Panc1 (cell line): ENCODE data around the gene KCNK15. TPM values are rescaled to one million over a fixed set of nuclear protein-coding genes. Genes with fewer than 3 reads are reported as not detected.

Experiments
- ATAC-seq: fragments of 200-7000 bp; cut with Tn5 transposase; 2 replicates; pipeline ENCODE4 v1.9.1; 2020; ENCODE audit warnings: mild to moderate bottlenecking, moderate library complexity
- BruUV-seq: library from RNA; stranded (reverse); fragments of 400-500 nt; replicated peaks from 2 replicates; lab custom pipeline; 2021; lab: Mats Ljungman, UMichigan
- CTCF ChIA-PET: fragments of 300-600 bp; sonication (Branson Sonifier 250); formaldehyde crosslinking; loops from one replicate; lab custom pipeline; 2022; ENCODE audit warnings: antibody characterized with exemption; lab: Charles Lee
- POLR2A ChIA-PET: fragments of 300-600 bp; sonication (Branson Sonifier 250); formaldehyde crosslinking; loops from one replicate; lab custom pipeline; 2022; ENCODE audit warnings: antibody characterized with exemption; lab: Charles Lee
- DNase-seq: peaks from one replicate; pipeline ENCODE4 v3.0.0-alpha.2; 2010; ENCODE audit warnings: low read depth, low spot score
- H3K27ac ChIP-seq: 2 replicates; pipeline ENCODE4 v1.5.1; 2011; ENCODE audit warnings: mild to moderate bottlenecking, low read length, inconsistent platforms
- H3K27me3 ChIP-seq: fragments of 200-500 bp; sonication (Bioruptor generic); 2 replicates; pipeline ENCODE4 v1.6.0; 2014; ENCODE audit warnings: low read length, inconsistent platforms; ENCODE audit not compliant: control insufficient read depth, insufficient read depth
- H3K36me3 ChIP-seq: fragments of 200-500 bp; sonication (Bioruptor generic); 2 replicates; pipeline ENCODE4 v1.5.1; 2014; ENCODE audit warnings: inconsistent platforms, mild to moderate bottlenecking, low read length, moderate library complexity; ENCODE audit not compliant: control insufficient read depth, insufficient read depth
- H3K4me1 ChIP-seq: 2 replicates; pipeline ENCODE4 v1.5.1; 2011; ENCODE audit warnings: inconsistent platforms, mild to moderate bottlenecking, low read length, moderate library complexity; ENCODE audit not compliant: control insufficient read depth, insufficient read depth
- H3K4me3 ChIP-seq, 2 experiments: 2 replicates each; pipeline ENCODE4 v1.5.1; 2011 to 2012; ENCODE audit warnings: low read depth in 2 of 2, low read length in 2 of 2, mild to moderate bottlenecking in 2 of 2, inconsistent platforms in 1 of 2, moderate library complexity in 1 of 2
- H3K9me3 ChIP-seq: fragments of 200-500 bp; sonication (Bioruptor generic); 2 replicates; pipeline ENCODE4 v1.5.1; 2014; ENCODE audit warnings: low read depth, mild to moderate bottlenecking, inconsistent platforms, low read length, moderate library complexity; ENCODE audit not compliant: control insufficient read depth, insufficient read depth
- CTCF ChIP-seq: fragments of 450-650 bp; IDR thresholded peaks from 2 replicates; pipeline ENCODE4 v1.5.1; 2017; ENCODE audit warnings: mild to moderate bottlenecking
- POLR2AphosphoS5 ChIP-seq: IDR thresholded peaks from 2 replicates; pipeline ENCODE4 v1.6.1; 2012; ENCODE audit warnings: mild to moderate bottlenecking, low read depth, low read length, moderate library complexity
- REST ChIP-seq, 2 experiments: IDR thresholded peaks; 2 replicates each; pipeline ENCODE4 v1.6.1; 2011 to 2012; ENCODE audit warnings: low read depth in 2 of 2, control low read depth in 1 of 2, low read length in 1 of 2, mild to moderate bottlenecking in 1 of 2, moderate library complexity in 1 of 2; ENCODE audit not compliant: insufficient read depth in 1 of 2
- SIN3A ChIP-seq: IDR thresholded peaks from 2 replicates; pipeline ENCODE4 v1.6.1; 2012; ENCODE audit warnings: low read depth, mild to moderate bottlenecking, low read length, moderate library complexity, borderline replicate concordance; ENCODE audit not compliant: insufficient read depth
- TCF7L2 ChIP-seq: IDR thresholded peaks from 2 replicates; pipeline ENCODE4 v1.6.1; 2011; ENCODE audit warnings: mild to moderate bottlenecking, low read depth, low read length, inconsistent platforms
- in situ Hi-C: cut with HindIII; loops from 2 replicates; pipeline ENCODE4 v1.10.0; 2016; ENCODE audit warnings: low sequenced_read_pairs, low pct_unique_long_range_greater_than_20kb
- intact Hi-C: fragments of 100-400 bp; cut with micrococcal nuclease; formaldehyde crosslinking; loops from one replicate; pipeline ENCODE4 v1.10.0; 2022; ENCODE audit not compliant: unreplicated experiment
- total RNA-seq: library from RNA; stranded (reverse); gene quantifications from one replicate; pipeline ENCODE4 v1.2.1, GENCODE V29; 2021; ENCODE audit not compliant: unreplicated experiment

Gene KCNK15
- total RNA-seq, 1 experiment from 2014 or later, result 7.4 TPM

DNA sequence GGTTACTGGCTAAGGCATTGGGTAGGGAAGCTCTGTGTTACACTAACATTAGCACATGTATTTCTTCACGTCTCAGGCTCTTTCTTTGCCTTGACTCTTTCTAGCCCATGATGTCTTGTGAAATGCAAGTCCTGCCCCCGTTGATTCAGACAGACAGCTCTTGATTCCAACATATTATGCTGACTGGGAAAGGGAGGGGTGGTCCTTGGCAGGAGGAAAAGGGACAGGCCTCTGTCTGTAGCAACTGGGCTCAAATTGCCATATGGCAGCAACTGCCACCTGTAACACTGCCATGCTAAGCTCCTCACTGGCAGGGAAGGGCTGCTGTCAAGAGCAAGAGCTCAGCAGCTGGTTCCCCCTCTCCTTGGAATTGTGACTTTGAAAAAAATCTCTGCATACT is 5.7 kb upstream of the KCNK15 start:
- no peak for TF ChIP-seq TCF7L2
- no peak for TF ChIP-seq REST (IDR thresholded peaks at IDR 0.05; ENCODE audit: insufficient read depth in 1 of 2, low read depth in 2 of 2, low read length in 1 of 2)
- no peak for TF ChIP-seq CTCF
- no peak for TF ChIP-seq SIN3A
- no peak for TF ChIP-seq POLR2AphosphoS5
- CTCF ChIA-PET, result no interaction called here
- in situ Hi-C loops (no loop called here), intact Hi-C loops (no loop called here)
- peaks cover 17% of the 10 kb centered on the region for H3K4me1 ChIP-seq
- no TSS peak for BruUV-seq
- no peak overlapping the region for H3K27ac ChIP-seq
- no peak overlapping the region for H3K4me3 ChIP-seq
- no peaks in the 10 kb centered on the region for H3K27me3 ChIP-seq
- no peaks in the 10 kb centered on the region; the same call in 1 of the 2 replicates for H3K9me3 ChIP-seq
- ATAC-seq, result no peak
- H3K36me3 ChIP-seq, result no peaks in the 10 kb centered on the region
- DNase-seq, result no peak
- POLR2A ChIA-PET, result no interaction called here

- no peak for ATAC-seq
- CTCF ChIA-PET, result no interaction called here
Observed at GRCh38 chr20:44742304-44743079, 3.2 kb upstream of the KCNK15 start.

More at GRCh38 chr20:44742304-44743079, 3.2 kb upstream of the KCNK15 start:
- peak overlapping the region; percentile 73; the same call in 1 of the 2 replicates for H3K27ac ChIP-seq
- peaks cover 26% of the 10 kb centered on the region for H3K4me1 ChIP-seq
- H3K27me3 ChIP-seq, result no peaks in the 10 kb centered on the region
- POLR2A ChIA-PET, result interaction anchor here (0.6 to 1.0 kb wide), 2 partner anchors 34 to 41 kb away, joined by 4 read pairs; no protein-coding TSS in a partner anchor
- in situ Hi-C loops, result no loop called here
- intact Hi-C loops, result no loop called here
- no peaks in the 10 kb centered on the region for H3K9me3 ChIP-seq
- no peak for TF ChIP-seq TCF7L2
- no peak for TF ChIP-seq SIN3A
- TF ChIP-seq REST (IDR thresholded peaks at IDR 0.05; ENCODE audit: insufficient read depth in 1 of 2, low read depth in 2 of 2, low read length in 1 of 2), result no peak
- TF ChIP-seq CTCF, result no peak
- no peak for TF ChIP-seq POLR2AphosphoS5
- BruUV-seq, result no TSS peak
- no peak overlapping the region for H3K4me3 ChIP-seq
- no peak for DNase-seq
- H3K36me3 ChIP-seq, result no peaks in the 10 kb centered on the region
